ENCODE measurements around the gene TRMT2A. TPM values are rescaled to one million over a fixed set of nuclear protein-coding genes. Genes with fewer than 3 reads are reported as not detected.

TRMT2A gene
- total and polyA plus RNA-seq, 10 of the 15 experiments (the other 5 are each of a cell fraction or from before 2014, with no cell fraction given), result 0.29 to 97.0 (median 57.9) TPM

- Histone ChIP-seq H3K9ac (ENCODE audit: control insufficient read depth, insufficient read depth, low read length) (no peak overlapping the region), H2AFZ (ENCODE audit: control insufficient read depth, low read depth, low read length) (no peak overlapping the region), H3K27me3 (replicated peaks in 1 of 2; ENCODE audit: control insufficient read depth in 2 of 2, insufficient read depth in 2 of 2, low read length in 1 of 2) (no peaks in the 10 kb centered on the region), H3K27ac (ENCODE audit: control insufficient read depth, insufficient read depth) (no peak overlapping the region), H3K79me2 (ENCODE audit: control insufficient read depth, insufficient read depth, low read length) (peaks cover 57% of the 10 kb centered on the region), H3K9me3 (replicated peaks; ENCODE audit: control insufficient read depth, insufficient read depth, low read length) (no peaks in the 10 kb centered on the region), H3K36me3 (ENCODE audit: control insufficient read depth in 2 of 2, insufficient read depth in 2 of 2, low read length in 1 of 2) (peaks cover 11 to 15% of the 10 kb centered on the region in 2 experiments), H4K20me1 (ENCODE audit: control insufficient read depth, insufficient read depth) (no peaks in the 10 kb centered on the region), H3K4me2 (ENCODE audit: control insufficient read depth, insufficient read depth) (peak overlapping the region; percentile 46), H3K4me3 (peak overlapping the region; percentile 32; the same call in 1 of the 2 replicates), H3K4me1 (ENCODE audit: control insufficient read depth, insufficient read depth, low read length) (peaks cover 8% of the 10 kb centered on the region)
- ChIA-PET CTCF (interaction anchor here (1.1 to 1.2 kb wide), 2 partner anchors 16 to 118 kb away, joined by 3 read pairs; no protein-coding TSS in a partner anchor), POLR2A (interaction anchor here (0.8 kb wide), 1 partner anchor 34 kb away, joined by 3 read pairs; the partner anchor contains the start of gene TRMT2A), SMC1A (ENCODE audit: uncharacterized antibody, unreplicated experiment) (no interaction called here), RAD21 (ENCODE audit: unreplicated experiment) (no interaction called here)
- ATAC-seq (no peak), FAIRE-seq (no peak), DNase-seq (ENCODE audit: low read depth, low spot score) (no peak)
- 93% methylated on average over 10 of the region's 10 CpGs for WGBS (ENCODE audit: insufficient coverage, insufficient replicate concordance, low lambda C conversion rate, missing lambda C conversion rate)
- intact Hi-C loops (cut with micrococcal nuclease; ENCODE audit: unreplicated experiment), result no loop called here
- no TSS peak for BruUV-seq (replicated peaks)
- in situ Hi-C loops (cut with MboI), result no loop called here
- TF ChIP-seq ZBTB33 (IDR thresholded peaks at IDR 0.05), result peak; percentile 25; the same call in 1 of the 2 replicates
- no peak for TF ChIP-seq ZBTB40 (IDR thresholded peaks at IDR 0.05; ENCODE audit: borderline replicate concordance)
These were observed 33.7 kb downstream of the TRMT2A start for GRCh38 chr22:20083157-20083890.

Measured in GM12878 (cell line).